ENCODE measurements around the gene SETD2.

DNA sequence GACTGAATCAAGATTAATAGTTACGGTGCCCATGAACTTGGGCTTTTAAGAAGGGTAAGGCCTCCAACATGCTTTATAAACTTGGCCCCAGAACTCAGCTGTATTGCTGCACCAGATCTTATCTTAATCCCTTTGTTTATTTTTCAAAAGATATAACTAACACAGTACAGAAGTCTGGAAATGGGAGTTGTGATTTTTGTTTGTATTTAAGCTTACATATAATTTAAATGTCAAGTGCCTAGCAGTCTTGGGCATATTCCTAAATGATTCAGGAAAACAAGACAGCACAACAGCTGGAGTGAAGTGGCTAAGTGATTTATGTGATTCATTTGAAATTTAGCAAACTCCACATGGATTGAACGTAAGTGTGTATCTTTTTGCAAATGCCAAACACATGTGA lies 128.3 kb downstream of the SETD2 start:
- TF ChIP-seq RXRA (IDR thresholded peaks at IDR 0.05) (no peak), YY1 (IDR thresholded peaks at IDR 0.05) (no peak), EGR1 (IDR thresholded peaks at IDR 0.05; ENCODE audit: low read depth in 2 of 2) (no peak)
- TF ChIP-seq, protein P1, sequence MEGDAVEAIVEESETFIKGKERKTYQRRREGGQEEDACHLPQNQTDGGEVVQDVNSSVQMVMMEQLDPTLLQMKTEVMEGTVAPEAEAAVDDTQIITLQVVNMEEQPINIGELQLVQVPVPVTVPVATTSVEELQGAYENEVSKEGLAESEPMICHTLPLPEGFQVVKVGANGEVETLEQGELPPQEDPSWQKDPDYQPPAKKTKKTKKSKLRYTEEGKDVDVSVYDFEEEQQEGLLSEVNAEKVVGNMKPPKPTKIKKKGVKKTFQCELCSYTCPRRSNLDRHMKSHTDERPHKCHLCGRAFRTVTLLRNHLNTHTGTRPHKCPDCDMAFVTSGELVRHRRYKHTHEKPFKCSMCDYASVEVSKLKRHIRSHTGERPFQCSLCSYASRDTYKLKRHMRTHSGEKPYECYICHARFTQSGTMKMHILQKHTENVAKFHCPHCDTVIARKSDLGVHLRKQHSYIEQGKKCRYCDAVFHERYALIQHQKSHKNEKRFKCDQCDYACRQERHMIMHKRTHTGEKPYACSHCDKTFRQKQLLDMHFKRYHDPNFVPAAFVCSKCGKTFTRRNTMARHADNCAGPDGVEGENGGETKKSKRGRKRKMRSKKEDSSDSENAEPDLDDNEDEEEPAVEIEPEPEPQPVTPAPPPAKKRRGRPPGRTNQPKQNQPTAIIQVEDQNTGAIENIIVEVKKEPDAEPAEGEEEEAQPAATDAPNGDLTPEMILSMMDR (IDR thresholded peaks at IDR 0.05; ENCODE audit: low read depth, low read length, missing input control) = no peak
- TF ChIP-seq, protein P2, sequence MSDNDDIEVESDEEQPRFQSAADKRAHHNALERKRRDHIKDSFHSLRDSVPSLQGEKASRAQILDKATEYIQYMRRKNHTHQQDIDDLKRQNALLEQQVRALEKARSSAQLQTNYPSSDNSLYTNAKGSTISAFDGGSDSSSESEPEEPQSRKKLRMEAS (IDR thresholded peaks at IDR 0.05) = no peak
- TF ChIP-seq, protein P3, sequence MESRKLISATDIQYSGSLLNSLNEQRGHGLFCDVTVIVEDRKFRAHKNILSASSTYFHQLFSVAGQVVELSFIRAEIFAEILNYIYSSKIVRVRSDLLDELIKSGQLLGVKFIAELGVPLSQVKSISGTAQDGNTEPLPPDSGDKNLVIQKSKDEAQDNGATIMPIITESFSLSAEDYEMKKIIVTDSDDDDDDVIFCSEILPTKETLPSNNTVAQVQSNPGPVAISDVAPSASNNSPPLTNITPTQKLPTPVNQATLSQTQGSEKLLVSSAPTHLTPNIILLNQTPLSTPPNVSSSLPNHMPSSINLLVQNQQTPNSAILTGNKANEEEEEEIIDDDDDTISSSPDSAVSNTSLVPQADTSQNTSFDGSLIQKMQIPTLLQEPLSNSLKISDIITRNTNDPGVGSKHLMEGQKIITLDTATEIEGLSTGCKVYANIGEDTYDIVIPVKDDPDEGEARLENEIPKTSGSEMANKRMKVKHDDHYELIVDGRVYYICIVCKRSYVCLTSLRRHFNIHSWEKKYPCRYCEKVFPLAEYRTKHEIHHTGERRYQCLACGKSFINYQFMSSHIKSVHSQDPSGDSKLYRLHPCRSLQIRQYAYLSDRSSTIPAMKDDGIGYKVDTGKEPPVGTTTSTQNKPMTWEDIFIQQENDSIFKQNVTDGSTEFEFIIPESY (IDR thresholded peaks at IDR 0.05) = no peak
